Endothelial cell of umbilical vein (primary cell): Measurements from ENCODE around the gene UBXN11.

Source experiments
- MAX ChIP-seq: IDR thresholded peaks from 2 replicates; pipeline ENCODE4 v1.6.1; 2011; ENCODE audit not compliant: insufficient read depth, insufficient read length
- POLR2A ChIP-seq: IDR thresholded peaks from 2 replicates; pipeline ENCODE4 v1.6.1; 2012; ENCODE audit warnings: low read depth, mild to moderate bottlenecking, control low read depth, low read length
- POLR2AphosphoS5 ChIP-seq: IDR thresholded peaks from 2 replicates; pipeline ENCODE4 v1.6.1; 2012; ENCODE audit warnings: low read depth, mild to moderate bottlenecking, control low read depth, low read length, moderate library complexity; ENCODE audit not compliant: insufficient read depth
- TF ChIP-seq, protein P1 (sequence below), 2 donors: IDR thresholded peaks; 1 replicate in 1 of 2; 2 replicates in 1 of 2; pipeline ENCODE4 v1.5.1; 2011; ENCODE audit warnings: low read length in 2 of 2, mild to moderate bottlenecking in 2 of 2, moderate library complexity in 2 of 2, control low read depth in 1 of 2, inconsistent platforms in 1 of 2, low read depth in 1 of 2; ENCODE audit not compliant: insufficient read depth in 1 of 2; ENCODE audit errors: extremely low read depth in 1 of 2

DNA sequence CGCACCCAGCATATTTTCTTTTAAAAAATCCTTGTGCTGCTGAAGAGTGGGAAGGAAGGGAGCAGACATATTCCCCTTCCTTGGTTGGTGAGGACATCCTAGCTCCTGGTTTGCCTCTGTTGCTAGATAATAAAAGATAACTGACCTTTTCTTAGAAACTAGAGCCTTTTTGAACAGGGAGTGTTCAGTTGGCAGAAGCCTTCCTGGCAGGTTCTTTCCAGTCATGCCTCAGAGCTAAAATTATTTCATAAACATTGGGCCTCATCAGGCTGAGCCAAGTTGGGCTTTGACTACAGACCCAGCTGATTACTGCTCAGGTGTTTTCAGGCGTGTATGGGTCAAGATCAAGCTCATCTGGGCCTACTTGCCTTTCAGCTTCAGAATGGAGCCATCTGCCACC is 49.2 kb downstream of the UBXN11 start:
- TF ChIP-seq MAX (no peak), POLR2A (no peak), POLR2AphosphoS5 (no peak)
- TF ChIP-seq, protein P1, sequence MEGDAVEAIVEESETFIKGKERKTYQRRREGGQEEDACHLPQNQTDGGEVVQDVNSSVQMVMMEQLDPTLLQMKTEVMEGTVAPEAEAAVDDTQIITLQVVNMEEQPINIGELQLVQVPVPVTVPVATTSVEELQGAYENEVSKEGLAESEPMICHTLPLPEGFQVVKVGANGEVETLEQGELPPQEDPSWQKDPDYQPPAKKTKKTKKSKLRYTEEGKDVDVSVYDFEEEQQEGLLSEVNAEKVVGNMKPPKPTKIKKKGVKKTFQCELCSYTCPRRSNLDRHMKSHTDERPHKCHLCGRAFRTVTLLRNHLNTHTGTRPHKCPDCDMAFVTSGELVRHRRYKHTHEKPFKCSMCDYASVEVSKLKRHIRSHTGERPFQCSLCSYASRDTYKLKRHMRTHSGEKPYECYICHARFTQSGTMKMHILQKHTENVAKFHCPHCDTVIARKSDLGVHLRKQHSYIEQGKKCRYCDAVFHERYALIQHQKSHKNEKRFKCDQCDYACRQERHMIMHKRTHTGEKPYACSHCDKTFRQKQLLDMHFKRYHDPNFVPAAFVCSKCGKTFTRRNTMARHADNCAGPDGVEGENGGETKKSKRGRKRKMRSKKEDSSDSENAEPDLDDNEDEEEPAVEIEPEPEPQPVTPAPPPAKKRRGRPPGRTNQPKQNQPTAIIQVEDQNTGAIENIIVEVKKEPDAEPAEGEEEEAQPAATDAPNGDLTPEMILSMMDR (IDR thresholded peaks at IDR 0.05; ENCODE audit: extremely low read depth in 1 of 2, insufficient read depth in 1 of 2, low read depth in 1 of 2, low read length in 2 of 2), result no peak
